GM19025 (cell line): ENCODE measurements around the gene WDR64.

ENCODE experiments used
- ATAC-seq: cut with Tn5 transposase; IDR thresholded peaks from one replicate; pipeline ENCODE4 v1.9.1; 2021; ENCODE audit warnings: mild to moderate bottlenecking, low read depth, moderate library complexity; ENCODE audit not compliant: unreplicated experiment

WDR64 gene

DNA sequence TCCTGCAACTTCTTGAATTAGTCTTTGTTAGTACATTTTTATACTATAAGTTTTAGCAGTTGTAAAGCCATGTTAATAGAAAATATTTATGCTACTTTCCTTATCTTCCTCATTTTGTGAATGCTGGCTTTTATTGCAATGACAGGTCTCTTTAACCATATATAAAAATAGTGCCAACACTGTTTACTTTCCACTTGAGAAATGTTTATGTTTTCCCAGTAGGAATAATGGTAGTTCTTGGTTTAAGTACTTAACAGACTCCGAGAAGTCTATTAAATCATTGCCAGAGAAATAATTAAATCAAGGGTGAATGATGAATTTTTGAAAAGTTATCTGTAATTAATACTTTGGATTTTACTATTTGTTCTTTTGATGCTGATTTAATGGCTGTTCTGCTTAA lies 21.6 kb upstream of the WDR64 start:
- ATAC-seq, result no peak

DNA sequence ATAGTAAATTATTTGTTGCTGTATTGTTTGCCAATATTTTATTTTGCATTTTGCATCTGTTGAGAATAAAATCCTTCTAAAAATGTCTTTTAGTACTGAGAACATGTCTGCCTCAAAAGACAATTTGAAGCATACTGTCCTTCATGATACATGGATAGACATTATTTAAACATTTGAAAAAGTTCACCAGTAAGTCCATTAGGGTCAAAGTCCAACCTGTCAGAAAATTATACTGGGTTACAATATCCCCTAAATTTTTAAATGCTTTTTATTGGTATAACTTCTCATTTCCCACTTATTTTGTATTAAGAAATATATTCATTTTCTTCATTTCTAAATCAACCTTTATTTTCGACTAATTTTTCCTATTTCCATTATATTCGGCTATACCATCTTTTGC lies 21.2 kb upstream of the WDR64 start:
- no peak for ATAC-seq

DNA sequence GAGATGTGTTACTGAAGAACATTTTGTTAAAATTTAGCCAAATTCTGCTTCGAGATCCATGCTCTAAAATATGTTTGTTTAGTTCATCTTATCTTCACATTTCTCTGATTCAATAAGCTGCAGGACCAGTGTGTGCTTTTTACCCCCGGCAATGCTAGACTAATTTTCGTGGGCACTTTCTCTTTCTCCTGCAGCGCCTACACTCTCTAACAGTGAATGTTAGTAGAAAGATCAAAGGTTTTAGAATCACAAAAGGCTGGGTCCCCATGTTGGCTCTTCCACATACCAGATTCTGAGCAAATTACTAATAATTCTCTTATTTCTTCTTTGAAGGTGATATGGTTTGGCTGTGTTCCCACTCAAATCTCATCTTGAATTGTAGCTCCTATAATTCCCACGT lies 20.4 kb upstream of the WDR64 start:
- ATAC-seq, result no peak

DNA sequence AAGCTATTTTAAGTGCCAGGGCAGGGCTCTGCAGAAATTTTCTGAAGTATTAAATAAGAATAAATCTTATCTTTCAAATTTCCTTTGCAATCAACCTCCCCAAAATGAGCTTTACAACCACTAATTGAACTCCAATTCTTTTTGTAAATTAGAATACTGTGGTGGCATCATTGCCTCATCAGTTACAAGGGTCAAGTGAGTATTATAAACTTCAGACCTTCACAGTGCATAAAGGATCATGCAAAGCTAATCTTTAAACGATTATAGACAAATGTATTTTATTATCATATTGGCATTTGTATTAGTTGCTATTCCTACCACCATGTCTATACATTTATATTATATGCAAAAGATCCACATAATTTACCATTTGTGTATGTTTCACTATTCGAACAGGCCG lies 19.1 kb upstream of the WDR64 start:
- no peak for ATAC-seq

DNA sequence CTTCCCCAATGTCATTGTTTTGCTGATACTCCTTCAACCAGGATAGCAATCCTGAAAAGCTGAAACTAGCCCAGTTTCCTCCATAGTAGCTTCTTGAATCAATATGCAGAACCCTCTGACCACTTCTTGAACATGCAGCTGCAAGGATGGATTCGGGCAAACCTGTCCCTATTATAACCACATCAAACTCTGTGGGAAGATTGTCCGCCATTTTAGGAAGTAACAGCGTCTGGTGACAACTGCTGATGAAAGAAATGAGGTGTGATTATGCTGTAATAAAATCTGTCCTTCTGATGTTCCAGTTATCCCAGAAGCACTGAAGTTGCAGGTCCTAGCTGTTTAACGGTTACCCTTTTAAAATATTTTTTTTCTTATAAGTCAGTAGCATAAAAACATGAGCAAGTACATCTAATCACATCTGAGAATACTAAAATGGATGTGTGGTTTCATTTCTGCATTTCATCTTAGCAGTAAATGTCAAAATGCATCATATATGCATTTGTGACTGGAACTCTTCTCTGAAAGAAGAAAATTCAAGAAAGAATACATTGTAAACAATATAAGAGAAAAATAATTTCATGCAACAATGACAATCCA lies 16.4 kb upstream of the WDR64 start:
- no peak for ATAC-seq

DNA sequence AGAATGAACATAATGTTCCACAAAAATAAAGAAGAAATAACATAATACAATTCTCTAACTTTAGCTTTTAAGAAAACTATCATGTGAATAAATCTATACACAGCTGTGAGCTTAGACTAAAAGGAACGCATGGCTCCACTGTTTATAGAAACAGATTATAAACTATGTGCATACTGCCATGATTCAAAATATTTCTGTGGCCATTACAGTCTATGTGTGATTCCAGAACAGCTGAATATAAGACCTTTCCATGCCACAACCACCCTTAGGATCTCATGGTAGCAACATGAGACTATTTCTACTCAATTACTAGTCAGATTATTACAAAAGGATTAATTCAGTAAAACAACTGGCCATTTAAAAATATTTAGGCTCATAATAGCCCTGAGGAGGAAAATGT lies 15.8 kb upstream of the WDR64 start:
- no peak for ATAC-seq

DNA sequence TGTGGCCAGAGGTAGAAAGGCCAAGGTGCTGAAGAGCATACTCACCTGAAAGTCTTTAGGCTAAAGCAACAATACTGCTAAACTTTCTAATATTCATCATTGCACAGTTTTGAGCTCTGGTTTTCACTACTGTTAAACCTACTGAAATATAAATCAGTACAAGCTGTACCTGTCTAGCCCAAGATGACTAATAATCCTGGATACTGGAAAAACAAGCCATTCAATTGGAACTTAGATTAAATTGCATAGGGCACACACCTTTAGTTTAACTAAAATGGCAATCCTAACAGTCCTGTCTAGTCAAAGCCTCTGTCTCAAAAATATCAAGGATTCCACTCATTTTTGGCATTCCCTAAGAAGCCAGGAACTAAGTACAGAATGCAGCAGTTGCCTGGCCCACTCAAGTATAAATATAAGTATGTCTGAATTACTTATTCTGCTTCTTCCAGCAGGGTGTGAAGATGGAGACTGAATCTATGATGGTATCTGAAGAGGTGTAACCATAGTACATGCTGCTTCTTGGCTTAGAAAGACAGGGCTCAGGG lies 15.0 kb upstream of the WDR64 start:
- no peak for ATAC-seq

DNA sequence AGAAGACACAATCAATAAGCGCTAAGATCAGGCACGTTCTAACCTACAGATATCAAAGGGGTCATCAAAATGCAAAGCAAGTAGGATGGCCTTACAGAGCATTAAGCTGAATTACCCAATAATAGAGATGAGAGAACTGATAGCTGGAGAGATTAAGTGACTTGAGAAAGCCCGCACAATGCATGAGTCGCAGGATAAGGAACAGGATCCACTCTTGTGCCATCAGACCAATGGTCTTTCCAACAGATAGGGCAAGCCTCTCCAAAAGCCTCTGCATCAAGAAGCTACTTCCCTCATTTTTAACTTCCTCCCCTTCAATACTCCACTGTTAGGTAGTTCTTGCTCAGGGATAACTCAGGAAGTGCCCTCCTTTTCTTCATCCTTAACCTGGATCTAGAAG lies 14.5 kb upstream of the WDR64 start:
- no peak for ATAC-seq

DNA sequence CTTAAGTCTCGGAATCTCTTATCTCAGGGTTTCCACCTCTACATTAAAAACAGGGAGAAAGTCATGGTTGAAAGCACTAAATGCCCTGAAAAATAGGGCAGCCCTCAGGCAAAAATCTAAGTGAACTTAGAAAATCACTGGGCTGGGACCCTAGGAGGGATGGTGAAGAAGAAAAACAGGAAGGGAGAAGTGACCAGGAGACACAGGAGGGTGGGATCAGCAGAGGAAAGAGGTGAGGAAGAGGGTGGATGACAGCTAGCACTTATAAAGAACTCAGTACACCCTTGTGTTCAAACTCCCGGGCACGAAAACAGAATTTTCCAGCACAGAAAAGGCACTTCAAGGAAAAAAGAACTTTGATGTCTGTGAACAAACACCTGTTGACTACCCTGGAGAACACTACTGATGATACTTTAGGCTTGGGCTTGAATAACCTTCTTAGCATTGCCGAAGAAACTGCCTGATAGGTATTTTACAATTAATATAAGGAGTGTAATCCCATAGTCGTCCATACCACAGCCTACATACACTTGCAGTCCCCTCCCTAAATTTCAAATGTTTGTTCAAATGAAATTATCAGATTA lies 13.9 kb upstream of the WDR64 start:
- no peak for ATAC-seq

DNA sequence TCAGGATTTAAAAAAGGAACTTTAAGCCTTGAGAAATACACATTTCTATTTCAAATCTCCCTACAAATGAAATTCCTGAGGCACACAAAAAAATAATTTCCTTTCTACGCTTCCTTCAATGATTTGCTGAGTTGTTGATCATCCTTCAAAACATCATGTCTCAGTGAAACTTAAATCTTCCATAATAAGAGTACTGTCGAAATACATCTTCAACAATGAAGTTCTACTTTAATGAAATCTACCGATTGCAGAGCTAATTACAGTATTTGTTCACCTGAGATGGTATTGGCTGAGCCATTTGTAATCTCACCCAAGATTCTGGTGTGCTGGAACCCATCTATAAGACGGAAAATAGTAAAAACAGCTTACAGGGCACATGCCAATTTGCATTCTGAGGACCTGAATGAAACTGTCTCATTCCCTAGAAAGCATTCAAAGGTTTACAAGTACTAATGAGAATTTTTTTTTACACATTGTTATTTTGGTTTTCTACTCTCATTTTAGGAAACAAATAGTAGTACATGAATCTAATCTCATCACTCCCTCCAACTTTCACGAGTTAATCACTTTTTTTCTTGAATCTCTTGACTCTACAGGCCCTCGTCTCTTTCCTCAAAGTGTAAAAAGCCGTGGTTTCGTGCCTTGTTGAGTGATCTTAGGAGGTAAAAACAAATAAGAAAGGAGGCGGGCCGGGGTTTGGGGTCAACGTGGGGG lies 13.0 kb upstream of the WDR64 start:
- ATAC-seq, result no peak

DNA sequence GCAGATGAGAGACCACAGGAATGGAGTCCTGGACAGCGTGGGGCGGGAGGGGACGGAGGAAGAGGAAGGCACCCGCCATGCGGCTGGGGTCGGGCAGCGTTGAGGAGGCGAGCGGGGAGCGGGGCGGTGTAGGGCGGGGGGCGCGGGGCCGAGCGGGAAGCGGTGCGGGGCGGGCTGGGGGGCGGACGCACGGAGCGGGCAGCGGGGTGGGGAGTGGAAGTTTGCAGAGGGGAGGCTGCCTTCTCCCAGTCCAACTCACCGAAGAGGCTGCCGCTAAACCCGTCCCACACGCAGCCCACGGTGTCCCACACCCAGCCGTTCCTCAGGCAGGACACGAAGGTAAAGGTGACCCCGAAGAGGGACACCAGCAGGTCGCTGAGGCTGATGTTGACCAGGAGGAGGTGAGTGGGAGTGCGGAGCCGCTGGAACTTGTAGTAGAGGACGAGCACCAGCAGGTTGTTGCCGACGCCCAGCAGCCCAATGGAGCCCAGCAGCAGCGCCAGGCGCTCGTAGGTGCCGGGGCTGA lies 12.4 kb upstream of the WDR64 start:
- peak; percentile 49 for ATAC-seq

DNA sequence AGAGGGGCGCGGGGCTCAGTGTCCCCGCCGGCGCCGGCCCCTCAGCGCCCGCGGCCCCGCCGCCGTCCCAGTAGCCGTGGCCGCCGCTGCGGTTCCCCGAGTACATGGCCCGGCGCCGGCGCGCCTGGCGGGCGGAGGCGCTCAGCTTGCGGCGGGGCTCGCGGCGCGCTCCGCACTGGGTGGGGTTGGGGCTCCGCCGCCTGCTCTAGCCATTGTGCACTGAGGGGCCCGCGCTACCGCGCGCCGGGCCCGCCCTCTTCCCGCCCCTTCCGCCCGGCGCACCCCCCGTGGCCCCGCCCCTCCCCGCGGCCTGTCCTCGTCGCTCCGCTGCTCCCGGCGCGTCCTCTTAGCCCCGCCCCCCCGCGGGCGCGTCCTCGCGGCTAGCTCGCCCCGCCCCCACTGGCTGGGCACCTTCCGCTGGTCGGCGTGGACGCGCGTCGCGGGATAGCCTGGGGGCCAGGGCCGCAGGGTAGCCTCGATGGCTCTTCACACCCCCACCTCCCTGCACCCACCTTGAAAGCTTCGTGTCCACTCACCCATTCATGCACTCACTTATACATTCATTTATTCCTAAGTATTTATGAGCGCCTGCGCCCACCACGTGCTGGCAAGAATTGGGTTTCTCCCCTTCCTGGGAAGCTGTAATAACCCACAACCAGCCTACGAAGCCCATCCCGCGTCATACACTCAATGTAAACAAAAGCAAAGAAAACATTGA lies 11.8 kb upstream of the WDR64 start, which contains the start of the genes CHML and OPN3:
Gene CHML, minus strand, starts transcription at position 221 of the 718 bp plus-strand sequence. CDS start 4,603 bp downstream, outside the sequence.
Gene OPN3, minus strand, starts transcription at position 221 of the 718 bp plus-strand sequence. Its CDS starts 115 bp downstream, at position 106.
- peak; percentile 95 for ATAC-seq

DNA sequence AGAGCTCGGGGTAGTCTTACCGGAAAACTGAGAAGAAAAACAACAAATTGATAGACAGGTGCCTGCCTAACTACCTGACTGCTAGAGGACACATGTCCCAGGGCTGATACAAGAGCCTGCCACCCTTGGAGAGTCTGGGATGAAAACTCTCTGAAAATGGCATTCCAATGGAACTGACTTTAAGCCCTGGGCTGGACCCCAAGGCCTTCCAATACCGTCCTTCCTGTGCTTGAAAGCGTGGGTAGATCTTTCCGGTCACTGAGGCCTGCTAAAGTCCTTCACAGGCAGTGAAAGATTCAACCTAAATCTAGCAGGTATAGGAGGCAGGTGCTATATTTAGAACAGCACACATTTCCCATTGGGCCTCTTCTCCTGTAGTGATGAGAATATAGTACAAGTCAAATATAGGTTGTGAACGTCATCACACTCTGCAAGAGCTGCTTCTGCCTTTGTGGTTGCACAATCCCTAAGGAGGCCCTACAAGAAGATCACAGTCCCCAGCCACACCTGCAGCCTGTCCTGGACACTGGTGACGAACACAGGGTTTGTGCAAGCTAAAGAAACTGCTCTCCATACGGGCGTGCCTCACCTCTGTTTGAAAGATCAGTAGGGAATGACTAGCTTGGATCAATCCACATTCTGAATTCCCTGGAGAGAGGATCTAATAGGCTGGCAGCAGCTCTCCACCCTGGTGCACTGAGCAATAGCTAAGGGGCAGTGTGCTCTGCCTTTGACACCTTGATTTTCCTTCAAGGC lies 11.0 kb upstream of the WDR64 start:
- no peak for ATAC-seq

DNA sequence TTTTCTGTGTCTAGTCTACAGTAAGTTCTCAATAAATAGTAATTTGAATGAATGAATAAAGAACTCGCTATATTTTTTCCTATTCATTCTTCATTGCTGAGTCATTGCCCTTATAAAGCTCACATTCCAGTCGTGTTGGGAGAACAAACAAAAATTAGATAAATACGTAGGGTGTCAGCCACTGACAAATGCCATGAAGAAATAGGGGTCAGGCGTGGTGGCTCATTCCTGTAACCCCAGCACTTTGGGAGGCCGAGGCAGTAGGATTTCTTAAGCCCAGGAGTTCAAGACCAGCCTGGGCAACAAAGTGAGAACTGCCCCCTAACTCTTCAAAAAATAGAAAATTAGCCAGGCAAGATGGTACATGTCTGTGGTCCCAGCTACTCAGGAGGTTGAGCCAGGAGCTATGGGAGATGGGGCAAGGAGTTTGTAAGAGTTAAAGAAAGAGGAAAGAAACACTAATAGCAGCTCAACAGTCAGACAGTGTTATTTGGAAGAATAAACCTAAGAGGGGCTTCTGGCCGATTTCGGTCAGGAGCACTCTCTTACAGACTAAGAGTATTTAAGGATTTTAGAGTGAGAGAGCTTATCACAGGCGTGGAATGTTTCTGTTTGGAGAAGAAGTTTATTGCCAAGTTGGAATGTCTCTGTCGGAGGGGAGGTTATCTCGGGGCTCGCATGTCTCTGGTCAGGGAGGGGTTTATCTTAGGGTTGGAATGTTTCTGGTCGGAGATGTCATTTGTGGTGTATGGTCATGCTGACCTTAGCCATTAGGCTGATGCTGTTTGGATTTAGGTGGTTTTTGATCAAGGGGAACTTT lies 10.1 kb upstream of the WDR64 start:
- no peak for ATAC-seq

DNA sequence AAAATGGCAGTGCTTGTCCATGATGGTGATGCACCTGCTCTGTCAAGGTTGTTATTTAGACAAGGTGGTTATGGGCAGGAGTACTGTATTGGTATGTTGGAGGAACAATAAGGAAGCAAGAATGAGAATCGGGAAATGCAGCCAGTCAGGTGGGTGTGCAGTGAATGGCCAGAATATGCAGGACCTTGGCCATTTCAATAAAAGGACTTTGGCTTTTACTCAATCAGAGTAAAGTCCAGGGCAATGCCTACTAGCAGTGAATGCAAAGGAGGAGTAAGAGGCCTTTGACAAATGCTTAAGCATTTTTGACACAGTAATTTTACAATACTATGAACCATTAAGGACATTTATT lies 9.5 kb upstream of the WDR64 start:
- ATAC-seq, result no peak

DNA sequence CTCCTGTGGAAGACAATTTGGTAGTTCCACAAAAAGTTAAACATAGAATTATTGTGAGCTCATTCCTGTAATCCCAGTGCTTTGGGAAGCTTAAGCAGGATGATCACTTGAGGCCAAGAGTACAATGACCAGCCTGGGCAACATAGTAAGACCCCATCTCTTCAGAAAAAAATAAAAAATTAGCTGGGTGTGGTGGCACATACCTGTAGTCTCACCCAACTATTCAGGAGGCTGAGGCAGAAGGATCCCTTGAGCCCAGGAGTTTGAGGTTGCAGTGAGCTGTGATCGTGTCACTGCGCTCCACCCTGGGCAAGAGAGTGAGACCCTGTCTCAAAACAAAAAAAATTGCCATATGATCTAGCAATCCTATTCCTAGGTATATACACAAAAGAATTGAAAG lies 7.8 kb upstream of the WDR64 start:
- ATAC-seq, result no peak

DNA sequence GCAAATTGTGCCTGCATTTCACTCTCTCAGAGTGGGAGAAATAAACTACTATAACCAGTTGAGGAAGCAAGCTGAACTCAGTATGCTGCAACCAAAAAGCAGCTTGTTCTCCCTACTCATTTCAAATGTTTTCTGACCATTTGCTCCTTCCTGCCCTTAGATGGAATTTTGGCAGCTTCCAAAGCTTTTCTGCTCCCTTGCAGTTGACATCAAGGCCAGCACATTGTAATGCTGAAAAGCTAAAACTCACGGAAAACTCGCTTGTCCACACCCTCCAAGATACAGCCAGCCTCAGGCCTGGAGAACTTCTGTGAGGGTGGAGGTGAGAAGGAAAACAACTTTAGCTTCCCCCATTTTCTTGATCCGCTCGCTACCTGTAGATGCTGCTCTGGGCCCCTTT lies 6.9 kb upstream of the WDR64 start:
- no peak for ATAC-seq

DNA sequence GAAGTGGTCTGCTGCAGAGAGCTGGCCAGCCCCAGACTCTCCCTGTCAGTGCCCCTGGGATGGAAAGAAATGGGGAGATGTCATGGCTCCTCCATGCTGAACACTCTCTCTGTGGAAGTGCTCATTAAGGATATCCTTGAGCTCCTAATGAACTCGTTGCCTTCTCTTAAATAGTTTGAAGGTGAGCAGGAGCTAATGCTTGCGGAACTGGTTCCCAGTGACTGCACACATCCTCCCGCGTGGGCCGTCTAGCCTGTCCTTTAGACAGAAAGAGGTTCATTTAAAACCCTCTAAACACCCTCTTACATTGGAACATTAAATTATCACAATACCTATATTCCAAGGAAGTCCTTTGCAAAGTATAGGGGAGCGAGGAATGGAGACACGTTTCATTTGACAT lies 5.9 kb upstream of the WDR64 start:
- no peak for ATAC-seq

DNA sequence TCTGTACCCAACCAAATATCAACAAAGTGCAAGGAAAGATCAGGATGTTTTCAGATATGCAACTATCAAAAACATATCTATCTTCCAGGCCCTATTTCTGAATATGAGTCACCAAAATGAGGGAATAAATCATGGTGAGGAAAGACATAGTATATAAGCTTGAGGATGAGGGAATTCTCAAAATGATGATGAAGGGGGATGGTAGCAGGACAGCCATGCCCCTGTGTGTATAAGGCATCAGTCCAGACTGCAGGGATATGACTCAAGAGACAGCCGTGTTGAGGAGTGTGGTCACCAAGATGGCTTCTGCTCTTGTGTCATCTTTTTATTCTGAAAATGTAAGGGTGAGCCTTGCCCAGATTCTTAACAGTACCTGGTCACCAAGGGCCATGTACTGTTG lies 4.4 kb upstream of the WDR64 start:
- no peak for ATAC-seq
